H1 (cell line): Measurements from ENCODE around the gene LTC4S. TPM values are rescaled to one million over a fixed set of nuclear protein-coding genes. Genes with fewer than 3 reads are reported as not detected.

Source experiments
- CTCF ChIA-PET: fragments of 300-600 bp; sonication (Branson Sonifier 250); formaldehyde crosslinking; loops from one replicate; lab custom pipeline; 2021; ENCODE audit not compliant: partially characterized antibody; lab: Charles Lee
- POLR2A ChIA-PET: fragments of 300-600 bp; sonication (Branson Sonifier 250); formaldehyde crosslinking; loops from one replicate; lab custom pipeline; 2021; ENCODE audit warnings: inconsistent platforms; ENCODE audit not compliant: partially characterized antibody; lab: Charles Lee
- DNase-seq, 2 experiments: peaks; one replicate each; pipeline versions ENCODE4 v3.0.0 to v3.0.0-alpha.2; 2010 to 2022; ENCODE audit warnings: low spot score in 2 of 2, low read depth in 1 of 2, mixed read lengths in 1 of 2
- FAIRE-seq: peaks from 2 replicates; lab custom pipeline; 2011; peaks lifted over from hg19 to GRCh38; lab: Jason Lieb, UNC
- H2AFZ ChIP-seq: 2 replicates; pipeline ENCODE4 v1.8.1; 2012; ENCODE audit warnings: low read length, inconsistent platforms
- H2AK5ac ChIP-seq: 2 replicates; pipeline ENCODE4 v1.6.1; 2013; ENCODE audit warnings: low read depth, low read length
- H2BK120ac ChIP-seq: replicated peaks from 2 replicates; pipeline ENCODE3; 2013; ENCODE audit warnings: low read depth, low read length, inconsistent platforms
- H2BK12ac ChIP-seq: 2 replicates; pipeline ENCODE4 v1.6.1; 2013; ENCODE audit warnings: low read depth, low read length
- H2BK15ac ChIP-seq: 2 replicates; pipeline ENCODE4 v1.6.1; 2013; ENCODE audit warnings: low read length
- H2BK20ac ChIP-seq: 2 replicates; pipeline ENCODE4 v1.6.1; 2013; ENCODE audit warnings: low read length
- H2BK5ac ChIP-seq: 2 replicates; pipeline ENCODE4 v1.6.1; 2013; ENCODE audit warnings: low read depth, low read length
- H3K14ac ChIP-seq: 2 replicates; pipeline ENCODE4 v1.6.1; 2013; ENCODE audit warnings: inconsistent platforms; ENCODE audit not compliant: insufficient read length
- H3K18ac ChIP-seq: 2 replicates; pipeline ENCODE4 v1.6.1; 2013; ENCODE audit warnings: low read length; ENCODE audit errors: extremely low read depth
- H3K23ac ChIP-seq: 2 replicates; pipeline ENCODE4 v1.6.1; 2013; ENCODE audit warnings: inconsistent platforms; ENCODE audit not compliant: insufficient read length
- H3K23me2 ChIP-seq: 2 replicates; pipeline ENCODE4 v1.6.1; 2013; ENCODE audit warnings: low read depth, low read length
- H3K27ac ChIP-seq: 2 replicates; pipeline ENCODE4 v1.6.1; 2011; ENCODE audit warnings: low read depth, low read length, inconsistent platforms
- H3K27me3 ChIP-seq, 4 experiments: replicated peaks in 1 of 4; 1 replicate in 1 of 4; 2 replicates in 3 of 4; pipeline versions ENCODE4 v1.6.1 to v1.8.1; 2011 to 2013; ENCODE audit warnings: low read length in 3 of 4, mild to moderate bottlenecking in 3 of 4, inconsistent platforms in 2 of 4, mixed read lengths in 2 of 4, moderate library complexity in 1 of 4; ENCODE audit not compliant: control insufficient read depth in 3 of 4, insufficient read depth in 3 of 4; ENCODE audit errors: extremely low read depth in 1 of 4
- H3K36me3 ChIP-seq, 4 experiments: 2 replicates each; pipeline versions ENCODE4 v1.6.1 to v1.8.1; 2011 to 2013; ENCODE audit warnings: mild to moderate bottlenecking in 4 of 4, low read length in 3 of 4, moderate library complexity in 2 of 4, control low read depth in 1 of 4, inconsistent platforms in 1 of 4; ENCODE audit not compliant: insufficient read depth in 4 of 4, control insufficient read depth in 2 of 4
- H3K4ac ChIP-seq: replicated peaks from 2 replicates; pipeline ENCODE3; 2013; ENCODE audit warnings: low read length, low read depth, mixed read lengths, inconsistent platforms; ENCODE audit not compliant: insufficient read length
- H3K4me1 ChIP-seq, 4 experiments: replicated peaks in 1 of 4; 1 replicate in 1 of 4; 2 replicates in 3 of 4; pipeline versions ENCODE4 v1.6.1 to v1.8.1; 2011 to 2013; ENCODE audit warnings: low read length in 3 of 4, inconsistent platforms in 2 of 4, mixed read lengths in 1 of 4; ENCODE audit not compliant: insufficient read depth in 4 of 4, control insufficient read depth in 3 of 4
- H3K4me2 ChIP-seq, 2 experiments: 2 replicates each; pipeline versions ENCODE4 v1.6.1 to v1.8.1; 2011 to 2013; ENCODE audit warnings: low read depth in 2 of 2, low read length in 2 of 2, control low read depth in 1 of 2, inconsistent platforms in 1 of 2, mild to moderate bottlenecking in 1 of 2; ENCODE audit not compliant: insufficient read depth in 1 of 2
- H3K4me3 ChIP-seq, 4 experiments: fragments of 200-600, 300-600 bp in 1 of 4; sonication (generic), shearing (Covaris generic), sonication (Bioruptor Twin) in 1 of 4; 2 replicates each; pipeline versions ENCODE4 v1.5.1 to v1.8.1; 2011 to 2016; ENCODE audit warnings: low read length in 4 of 4, low read depth in 3 of 4, control low read depth in 2 of 4, inconsistent platforms in 2 of 4, mild to moderate bottlenecking in 2 of 4, mixed read lengths in 1 of 4, moderate library complexity in 1 of 4; ENCODE audit not compliant: insufficient read depth in 2 of 4; ENCODE audit errors: extremely low read depth in 1 of 4
- H3K56ac ChIP-seq: replicated peaks from 2 replicates; pipeline ENCODE3; 2013; ENCODE audit warnings: low read depth, mild to moderate bottlenecking, mixed read lengths, low read length, inconsistent platforms; ENCODE audit not compliant: insufficient read length
- H3K79me1 ChIP-seq: 2 replicates; pipeline ENCODE4 v1.6.1; 2013; ENCODE audit warnings: low read depth, low read length, control low read depth
- H3K79me2 ChIP-seq, 2 experiments: 2 replicates each; pipeline versions ENCODE4 v1.6.1 to v1.8.1; 2012 to 2013; ENCODE audit warnings: low read length in 2 of 2, mild to moderate bottlenecking in 2 of 2, inconsistent platforms in 1 of 2; ENCODE audit not compliant: insufficient read depth in 2 of 2, control insufficient read depth in 1 of 2
- H3K9ac ChIP-seq, 4 experiments: replicated peaks in 1 of 4; 1 replicate in 1 of 4; 2 replicates in 3 of 4; pipeline versions ENCODE4 v1.6.1 to v1.8.1; 2011 to 2013; ENCODE audit warnings: low read depth in 3 of 4, low read length in 3 of 4, control low read depth in 2 of 4, mild to moderate bottlenecking in 2 of 4, moderate library complexity in 2 of 4, inconsistent platforms in 1 of 4; ENCODE audit errors: extremely low read depth in 1 of 4
- H3K9me3 ChIP-seq, 2 experiments: 2 replicates each; pipeline versions ENCODE4 v1.6.1 to v1.8.1; 2012 to 2013; ENCODE audit warnings: mild to moderate bottlenecking in 2 of 2, moderate library complexity in 2 of 2, control low read depth in 1 of 2, inconsistent platforms in 1 of 2, low read depth in 1 of 2, low read length in 1 of 2, mixed read lengths in 1 of 2; ENCODE audit not compliant: insufficient read depth in 2 of 2
- H4K20me1 ChIP-seq, 2 experiments: replicated peaks in 1 of 2; 2 replicates each; pipeline versions ENCODE3 to v1.8.1; 2011 to 2013; ENCODE audit warnings: inconsistent platforms in 2 of 2, low read length in 2 of 2, mild to moderate bottlenecking in 1 of 2; ENCODE audit not compliant: insufficient read depth in 2 of 2, control insufficient read depth in 1 of 2
- H4K5ac ChIP-seq: 2 replicates; pipeline ENCODE4 v1.6.1; 2013; ENCODE audit warnings: low read length, low read depth, mixed read lengths, inconsistent platforms; ENCODE audit not compliant: insufficient read length
- H4K8ac ChIP-seq: 2 replicates; pipeline ENCODE4 v1.8.0; 2013; ENCODE audit warnings: mild to moderate bottlenecking, moderate library complexity, low read length, inconsistent platforms; ENCODE audit not compliant: insufficient read depth; ENCODE audit errors: extremely low read depth
- H4K91ac ChIP-seq: replicated peaks from 2 replicates; pipeline ENCODE3; 2013; ENCODE audit warnings: low read length, mixed read lengths, inconsistent platforms; ENCODE audit not compliant: insufficient read length
- CEBPB ChIP-seq: IDR thresholded peaks from 2 replicates; pipeline ENCODE4 v1.6.1; 2012; ENCODE audit warnings: low read depth, low read length
- GTF2F1 ChIP-seq: IDR thresholded peaks from 2 replicates; pipeline ENCODE4 v1.6.1; 2012; ENCODE audit warnings: low read depth, low read length, improper control_type of control experiment, borderline replicate concordance
- HDAC2 ChIP-seq, 2 experiments: fragments of 300-600 bp in 1 of 2; sonication (generic) in 1 of 2; IDR thresholded peaks; 2 replicates each; pipeline ENCODE4 v1.6.1; 2011 to 2012; ENCODE audit warnings: low read depth in 2 of 2, low read length in 2 of 2, mild to moderate bottlenecking in 2 of 2, moderate library complexity in 2 of 2, borderline replicate concordance in 1 of 2, inconsistent platforms in 1 of 2
- HDAC6 ChIP-seq: IDR thresholded peaks from one replicate; pipeline ENCODE4 v1.7.1; 2012; ENCODE audit warnings: low read depth, mild to moderate bottlenecking, inconsistent platforms, low read length, moderate library complexity
- JUN ChIP-seq: IDR thresholded peaks from 2 replicates; pipeline ENCODE4 v1.6.1; 2011; ENCODE audit warnings: low read depth, mild to moderate bottlenecking, improper control_type of control experiment, low read length
- NANOG ChIP-seq: IDR thresholded peaks from 2 replicates; pipeline ENCODE4 v1.6.1; 2011; ENCODE audit warnings: low read length, low read depth, mild to moderate bottlenecking, inconsistent platforms; ENCODE audit not compliant: insufficient read depth, poor library complexity, severe bottlenecking
- SIX5 ChIP-seq: IDR thresholded peaks from 2 replicates; pipeline ENCODE4 v1.6.1; 2011; ENCODE audit warnings: mild to moderate bottlenecking, low read depth, low read length
- SUZ12 ChIP-seq: fragments of 200-600 bp; sonication (generic); IDR thresholded peaks from 2 replicates; pipeline ENCODE4 v1.6.1; 2012; ENCODE audit warnings: mild to moderate bottlenecking, inconsistent platforms, low read length, moderate library complexity, mixed read lengths
- YY1 ChIP-seq: IDR thresholded peaks from 2 replicates; pipeline ENCODE4 v1.6.1; 2011; ENCODE audit warnings: low read depth, mild to moderate bottlenecking, low read length
- WGBS, 2 experiments: shearing (Covaris generic) in 1 of 2; methylation state at CpG; one replicate each; pipeline versions ENCODE4 v1.1.6 to v1.1.7; 2013 to 2015; ENCODE audit warnings: low lambda C conversion rate in 2 of 2, mixed read lengths in 2 of 2, inconsistent platforms in 1 of 2, low coverage in 1 of 2, missing lambda C conversion rate in 1 of 2; ENCODE audit not compliant: insufficient replicate concordance in 2 of 2, insufficient coverage in 1 of 2, insufficient read length in 1 of 2; ENCODE audit errors: extremely low coverage in 1 of 2, missing lambda C conversion rate in 1 of 2; 5-methylcytosine and 5-hydroxymethylcytosine counted together
- polyA plus RNA-seq, 7 experiments: library from polyadenylated mRNA; depleted of rRNA in 3 of 7; stranded (reverse) in 5 of 7; unstranded in 2 of 7; fragments of >200 nt in 5 of 7; fragments of 200-250 nt in 2 of 7; gene quantifications; 1 replicate in 5 of 7; 2 replicates in 1 of 7; 4 replicates in 1 of 7; pipeline versions ENCODE4 v1.2.1 to v1.2.3, GENCODE V29; 2011 to 2013; ENCODE audit warnings: missing spikeins in 2 of 7, mixed read lengths in 2 of 7
- total RNA-seq: library from RNA; stranded (reverse); fragmentation: NEBNext Ultra II Directional; extraction: Animal tissue kit (Norgen Biotek cat#: 25700); gene quantifications from 2 replicates; pipeline ENCODE4 v1.2.1, GENCODE V29; 2021
- TF ChIP-seq, protein P1 (sequence below), 3 experiments: IDR thresholded peaks; 1 replicate in 2 of 3; 2 replicates in 1 of 3; pipeline versions ENCODE4 v1.5.1 to v1.6.1; 2011; ENCODE audit warnings: low read length in 3 of 3, mild to moderate bottlenecking in 3 of 3, inconsistent platforms in 2 of 3, low read depth in 1 of 3, moderate library complexity in 1 of 3; ENCODE audit not compliant: insufficient read depth in 1 of 3; ENCODE audit errors: control extremely low read depth in 1 of 3

Gene LTC4S
- total and polyA plus RNA-seq, 2 of the 8 experiments (the other 6 are each of a cell fraction or from before 2014, with no cell fraction given) = 2.2 to 3.7 TPM

DNA sequence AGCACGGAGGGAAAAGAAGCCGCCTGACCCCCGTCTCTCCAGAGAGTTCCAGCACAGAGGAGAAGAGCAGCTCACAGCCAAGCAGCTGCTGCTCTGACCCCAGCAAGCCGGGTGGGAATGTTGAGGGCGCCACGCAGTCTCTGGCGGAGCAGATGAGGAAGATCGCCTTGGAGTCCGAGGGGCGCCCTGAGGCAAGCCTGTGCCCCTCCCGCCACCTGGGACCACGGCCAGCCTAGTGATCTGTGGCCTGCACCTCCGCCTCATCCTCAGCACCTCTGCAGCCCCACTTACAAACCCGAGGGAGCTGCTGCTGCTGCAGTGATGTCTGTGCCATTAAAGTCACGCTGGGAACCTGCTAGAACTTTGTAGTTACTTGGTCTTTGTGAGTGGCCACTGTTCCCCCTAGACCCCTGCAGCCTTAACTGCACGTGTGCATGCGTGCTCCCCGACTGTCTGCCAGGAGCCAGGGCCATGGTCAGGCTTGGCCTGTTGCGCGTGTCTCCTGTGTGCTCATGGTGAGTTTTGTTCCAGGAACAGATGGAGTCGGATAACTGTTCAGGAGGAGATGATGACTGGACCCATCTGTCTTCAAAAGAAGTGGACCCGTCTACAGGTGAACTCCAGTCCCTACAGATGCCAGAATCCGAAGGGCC is 39.4 kb downstream of the LTC4S start:
- H3K79me1 ChIP-seq = no peaks in the 10 kb centered on the region; the same call in 1 of the 2 replicates
- H3K36me3 ChIP-seq = peaks cover 31 to 75% (median 55%) of the 10 kb centered on the region in 4 experiments
- H3K9ac ChIP-seq = no peak overlapping the region
- 91% methylated on average over 23 of the region's 23 CpGs; no CpG with 5 or more reads in 1 of the 2 experiments for WGBS, 2 experiments
- H3K14ac ChIP-seq = no peak overlapping the region
- H4K5ac ChIP-seq = no peak overlapping the region
- no peak overlapping the region for H3K18ac ChIP-seq
- no peaks in the 10 kb centered on the region for H3K23me2 ChIP-seq
- POLR2A ChIA-PET = interaction anchor here (1.0 to 5.7 kb wide), 8 partner anchors 9 to 75 kb away, joined by 3 to 47 read pairs (median 6); partner anchors contain the start of gene SQSTM1
- H3K27me3 ChIP-seq = no peaks in the 10 kb centered on the region
- H3K4me2 ChIP-seq = no peak overlapping the region
- DNase-seq (no peak), FAIRE-seq (no peak)
- peaks cover 0 to 3% (median 1%) of the 10 kb centered on the region in 4 experiments; a peak in 4 of 7 replicates for H3K4me1 ChIP-seq
- no peak overlapping the region for H2AFZ ChIP-seq
- no peak overlapping the region for H2BK120ac ChIP-seq
- CTCF ChIA-PET = interaction anchor here (0.7 to 1.9 kb wide), 8 partner anchors 11 to 496 kb away, joined by 3 to 8 read pairs (median 3); no protein-coding TSS in a partner anchor
- no peak overlapping the region for H2AK5ac ChIP-seq
- H3K4ac ChIP-seq = no peak overlapping the region
- H3K4me3 ChIP-seq = no peak overlapping the region
- H3K56ac ChIP-seq = no peak overlapping the region
- peaks cover 8 to 10% of the 10 kb centered on the region in 2 experiments for H4K20me1 ChIP-seq
- peak overlapping the region; percentile 4; the same call in 1 of the 2 replicates for H4K8ac ChIP-seq
- H2BK20ac ChIP-seq = no peak overlapping the region
- no peak overlapping the region for H4K91ac ChIP-seq
- no peak overlapping the region for H3K23ac ChIP-seq
- H3K27ac ChIP-seq = no peak overlapping the region
- H2BK12ac ChIP-seq = no peak overlapping the region
- H2BK15ac ChIP-seq = no peak overlapping the region
- H3K79me2 ChIP-seq = no peaks in the 10 kb centered on the region
- H2BK5ac ChIP-seq = no peak overlapping the region
- H3K9me3 ChIP-seq = no peaks in the 10 kb centered on the region; a peak in 1 of 4 replicates
- TF ChIP-seq YY1 (no peak), CEBPB (no peak), SIX5 (no peak), HDAC6 (no peak), HDAC2 (IDR thresholded peaks at IDR 0.05; ENCODE audit: borderline replicate concordance in 1 of 2, low read depth in 2 of 2, low read length in 2 of 2) (no peak), JUN (no peak), SUZ12 (no peak), GTF2F1 (no peak), NANOG (no peak)
- TF ChIP-seq, protein P1, sequence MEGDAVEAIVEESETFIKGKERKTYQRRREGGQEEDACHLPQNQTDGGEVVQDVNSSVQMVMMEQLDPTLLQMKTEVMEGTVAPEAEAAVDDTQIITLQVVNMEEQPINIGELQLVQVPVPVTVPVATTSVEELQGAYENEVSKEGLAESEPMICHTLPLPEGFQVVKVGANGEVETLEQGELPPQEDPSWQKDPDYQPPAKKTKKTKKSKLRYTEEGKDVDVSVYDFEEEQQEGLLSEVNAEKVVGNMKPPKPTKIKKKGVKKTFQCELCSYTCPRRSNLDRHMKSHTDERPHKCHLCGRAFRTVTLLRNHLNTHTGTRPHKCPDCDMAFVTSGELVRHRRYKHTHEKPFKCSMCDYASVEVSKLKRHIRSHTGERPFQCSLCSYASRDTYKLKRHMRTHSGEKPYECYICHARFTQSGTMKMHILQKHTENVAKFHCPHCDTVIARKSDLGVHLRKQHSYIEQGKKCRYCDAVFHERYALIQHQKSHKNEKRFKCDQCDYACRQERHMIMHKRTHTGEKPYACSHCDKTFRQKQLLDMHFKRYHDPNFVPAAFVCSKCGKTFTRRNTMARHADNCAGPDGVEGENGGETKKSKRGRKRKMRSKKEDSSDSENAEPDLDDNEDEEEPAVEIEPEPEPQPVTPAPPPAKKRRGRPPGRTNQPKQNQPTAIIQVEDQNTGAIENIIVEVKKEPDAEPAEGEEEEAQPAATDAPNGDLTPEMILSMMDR (IDR thresholded peaks at IDR 0.05; ENCODE audit: control extremely low read depth in 1 of 3, insufficient read depth in 1 of 3, low read depth in 1 of 3, low read length in 3 of 3) = no peak
